GM12892 (cell line): ENCODE measurements around the gene COL1A1.

ENCODE experiments used
- POLR2A ChIP-seq: IDR thresholded peaks from 2 replicates; pipeline ENCODE4 v1.6.1; 2011; ENCODE audit warnings: low read depth, low read length, control low read depth
- TAF1 ChIP-seq: IDR thresholded peaks from 2 replicates; pipeline ENCODE4 v1.6.1; 2011; ENCODE audit warnings: low read depth, mild to moderate bottlenecking, control low read depth, low read length, borderline replicate concordance

DNA sequence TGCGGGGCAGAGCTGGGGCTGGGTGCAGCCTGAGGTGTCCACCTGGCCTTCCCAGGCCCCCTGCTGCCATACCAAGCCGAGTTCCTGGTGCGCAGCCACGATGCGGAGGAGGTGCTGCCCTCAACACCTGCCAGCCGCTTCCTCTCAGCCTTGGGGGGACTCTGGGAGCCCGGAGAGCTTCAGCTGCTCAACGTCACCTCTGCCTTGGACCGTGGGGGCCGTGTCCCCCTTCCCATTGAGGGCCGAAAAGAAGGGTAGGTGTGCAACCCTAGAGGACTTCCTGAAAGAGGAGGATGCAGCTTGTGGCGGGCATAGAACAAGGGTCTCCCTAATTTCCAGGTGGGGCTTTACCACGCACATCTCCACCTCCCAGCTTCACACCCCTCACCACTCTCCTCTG, 33.1 kb downstream of the COL1A1 start:
- TF ChIP-seq TAF1 (no peak), POLR2A (no peak)
